ENCODE measurements around the gene ASNSD1. TPM values are rescaled to one million over a fixed set of nuclear protein-coding genes. Genes with fewer than 3 reads are reported as not detected.
"Not testable (repeated sequence)": the region's sequence is repeated elsewhere in the genome, so short reads cannot be mapped to it uniquely, and the experiment has no call there.

Gene ASNSD1
- total RNA-seq, 1 donor from 2014 or later = 39.9 TPM

DNA sequence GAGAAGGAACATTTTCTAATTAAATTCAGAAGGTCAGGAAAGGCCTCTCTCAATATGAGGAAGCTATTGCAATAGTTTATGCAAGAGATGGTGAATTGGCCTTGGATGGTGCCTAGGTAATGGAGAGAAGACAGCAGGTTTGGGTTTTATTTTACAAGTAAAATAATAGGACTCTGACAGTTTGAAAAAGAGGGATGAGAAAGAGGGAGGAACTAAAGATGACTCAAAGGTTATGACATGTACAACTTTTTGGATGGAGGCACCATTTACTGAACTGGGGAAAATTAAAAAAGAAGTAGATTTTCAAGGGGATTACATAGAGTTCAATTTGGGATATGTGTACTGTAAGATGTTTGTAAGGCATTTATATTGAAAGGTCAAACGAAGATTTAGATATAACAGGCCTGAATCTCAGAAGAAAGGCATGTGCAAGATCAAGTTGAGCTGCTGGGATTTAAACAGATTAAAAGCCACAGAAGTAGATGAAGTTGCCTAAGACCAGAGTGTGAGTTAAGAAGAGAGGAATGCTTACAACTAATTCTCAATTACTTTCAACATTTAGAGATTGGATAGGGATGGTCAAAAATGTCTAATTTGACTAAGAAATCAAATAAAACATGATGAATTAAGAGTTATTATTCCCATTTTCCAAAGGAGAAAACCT, 12.3 kb upstream of the ASNSD1 start:
- Histone ChIP-seq H3K36me3 (ENCODE audit: control insufficient read depth, insufficient read depth, low read length) (no peaks in the 10 kb centered on the region), H3K4me3 (ENCODE audit: low read depth, low read length) (no peak overlapping the region), H3K27me3 (ENCODE audit: control insufficient read depth, insufficient read depth, low read length) (no peaks in the 10 kb centered on the region)
- DNase-seq (ENCODE audit: low read depth) = no peak
- TF ChIP-seq CTCF (IDR thresholded peaks at IDR 0.05; ENCODE audit: insufficient read depth, low read length, poor library complexity, severe bottlenecking) = no peak

DNA sequence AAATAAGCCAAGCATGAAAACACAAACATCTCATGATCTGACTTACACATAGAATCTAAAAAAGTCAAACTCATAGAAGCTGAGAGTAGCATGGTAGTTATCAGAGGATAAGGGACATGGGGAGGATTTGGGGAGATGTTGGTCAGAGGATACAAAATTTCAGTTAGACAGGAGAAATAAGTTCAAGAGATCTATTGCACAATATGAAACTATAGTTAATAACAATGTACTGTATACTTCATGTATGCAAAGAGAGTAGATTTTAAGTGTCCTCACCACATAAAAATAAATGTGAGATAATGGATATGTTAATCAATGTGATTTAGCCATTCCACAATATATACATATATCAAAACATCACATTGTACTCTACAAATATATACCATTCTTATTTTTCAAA, 10.0 kb upstream of the ASNSD1 start:
- Histone ChIP-seq H3K4me3 (ENCODE audit: low read depth, low read length) (no peak overlapping the region), H3K36me3 (ENCODE audit: control insufficient read depth, insufficient read depth, low read length) (no peaks in the 10 kb centered on the region), H3K27me3 (ENCODE audit: control insufficient read depth, insufficient read depth, low read length) (no peaks in the 10 kb centered on the region)
- no peak for TF ChIP-seq CTCF (IDR thresholded peaks at IDR 0.05; ENCODE audit: insufficient read depth, low read length, poor library complexity, severe bottlenecking)
- no peak for DNase-seq (ENCODE audit: low read depth)

DNA sequence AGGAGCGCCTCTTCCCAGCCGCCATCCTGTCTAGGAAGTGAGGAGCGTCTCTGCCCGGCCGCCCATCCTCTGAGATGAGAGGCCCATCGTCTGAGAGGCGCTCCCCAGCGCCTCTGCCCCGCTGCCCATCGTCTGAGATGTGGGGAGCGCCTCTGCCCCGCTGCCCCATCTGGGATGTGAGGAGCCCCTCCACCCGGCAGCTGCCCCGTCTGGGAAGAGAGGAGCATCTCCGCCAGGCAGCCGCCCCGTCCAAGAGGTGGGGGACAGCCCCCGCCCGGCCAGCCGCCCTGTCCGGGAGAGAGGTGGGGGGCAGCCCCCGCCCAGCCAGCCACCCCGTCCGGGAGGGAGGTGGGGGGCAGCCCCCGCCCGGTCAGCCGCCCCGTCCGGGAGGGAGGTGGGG, 7.8 kb upstream of the ASNSD1 start:
- not testable (repeated sequence) for DNase-seq (ENCODE audit: low read depth); H3K27me3 ChIP-seq (ENCODE audit: control insufficient read depth, insufficient read depth, low read length); H3K36me3 ChIP-seq (ENCODE audit: control insufficient read depth, insufficient read depth, low read length); H3K4me3 ChIP-seq (ENCODE audit: low read depth, low read length)

- H3K36me3 ChIP-seq (ENCODE audit: control insufficient read depth, insufficient read depth, low read length) = no peaks in the 10 kb centered on the region
- H3K4me3 ChIP-seq (ENCODE audit: low read depth, low read length) = no peak overlapping the region
- no peaks in the 10 kb centered on the region for H3K27me3 ChIP-seq (ENCODE audit: control insufficient read depth, insufficient read depth, low read length)
- no peak for TF ChIP-seq CTCF (IDR thresholded peaks at IDR 0.05; ENCODE audit: insufficient read depth, low read length, poor library complexity, severe bottlenecking)
- no peak for DNase-seq (ENCODE audit: low read depth)
Measured at GRCh38 chr2:189654641-189655040, 6.6 kb upstream of the ASNSD1 start.

GRCh38 chr2:189657867-189658266, 3.4 kb upstream of the ASNSD1 start:
- H3K36me3 ChIP-seq (ENCODE audit: control insufficient read depth, insufficient read depth, low read length) = no peaks in the 10 kb centered on the region
- no peak for TF ChIP-seq CTCF (IDR thresholded peaks at IDR 0.05; ENCODE audit: insufficient read depth, low read length, poor library complexity, severe bottlenecking)

GRCh38 chr2:189658306-189659212, 2.7 kb upstream of the ASNSD1 start:
- H3K36me3 ChIP-seq (ENCODE audit: control insufficient read depth, insufficient read depth, low read length) = no peaks in the 10 kb centered on the region
- no peaks in the 10 kb centered on the region for H3K27me3 ChIP-seq (ENCODE audit: control insufficient read depth, insufficient read depth, low read length)
- no peak overlapping the region for H3K4me3 ChIP-seq (ENCODE audit: low read depth, low read length)
- no peak for TF ChIP-seq CTCF (IDR thresholded peaks at IDR 0.05; ENCODE audit: insufficient read depth, low read length, poor library complexity, severe bottlenecking)
- DNase-seq (ENCODE audit: low read depth) = no peak

More at GRCh38 chr2:189657867-189658266, 3.4 kb upstream of the ASNSD1 start:
- Histone ChIP-seq H3K4me3 (ENCODE audit: low read depth, low read length) (no peak overlapping the region), H3K27me3 (ENCODE audit: control insufficient read depth, insufficient read depth, low read length) (no peaks in the 10 kb centered on the region)
- no peak for DNase-seq (ENCODE audit: low read depth)

Data from kidney epithelial cell (primary cell).